ENCODE measurements around the gene CXorf49. TPM values are rescaled to one million over a fixed set of nuclear protein-coding genes. Genes with fewer than 3 reads are reported as not detected.
"Not testable (repeated sequence)": the region's sequence is repeated elsewhere in the genome, so short reads cannot be mapped to it uniquely, and the experiment has no call there.

The CXorf49 gene
- polyA plus RNA-seq, 1 experiment: not detected

- H3K9me3 ChIP-seq (ENCODE audit: control insufficient read depth, insufficient read depth, low read length); POLR2A ChIA-PET; H3K27me3 ChIP-seq (ENCODE audit: control insufficient read depth, insufficient read depth, low read length); H3K27ac ChIP-seq (ENCODE audit: low read depth, low read length); CTCF ChIA-PET; DNase-seq (ENCODE audit: low read depth, low spot score); H3K4me3 ChIP-seq (ENCODE audit: low read depth, low read length): not testable (repeated sequence)
Measured at GRCh38 chrX:71699023-71699344, 19.1 kb downstream of the CXorf49 start.

- H3K4me3 ChIP-seq (ENCODE audit: low read depth, low read length); POLR2A ChIA-PET; H3K27me3 ChIP-seq (ENCODE audit: control insufficient read depth, insufficient read depth, low read length); H3K27ac ChIP-seq (ENCODE audit: low read depth, low read length); CTCF ChIA-PET; H3K9me3 ChIP-seq (ENCODE audit: control insufficient read depth, insufficient read depth, low read length); DNase-seq (ENCODE audit: low read depth, low spot score): not testable (repeated sequence)
Measured at GRCh38 chrX:71698299-71699022, 19.6 kb downstream of the CXorf49 start.

- H3K27ac ChIP-seq (ENCODE audit: low read depth, low read length); H3K27me3 ChIP-seq (ENCODE audit: control insufficient read depth, insufficient read depth, low read length); DNase-seq (ENCODE audit: low read depth, low spot score); CTCF ChIA-PET; H3K9me3 ChIP-seq (ENCODE audit: control insufficient read depth, insufficient read depth, low read length); POLR2A ChIA-PET; H3K4me3 ChIP-seq (ENCODE audit: low read depth, low read length): not testable (repeated sequence)
Measured at GRCh38 chrX:71697466-71698298, 20.4 kb downstream of the CXorf49 start.

- POLR2A ChIA-PET; DNase-seq (ENCODE audit: low read depth, low spot score); H3K4me3 ChIP-seq (ENCODE audit: low read depth, low read length); H3K27ac ChIP-seq (ENCODE audit: low read depth, low read length); CTCF ChIA-PET; H3K9me3 ChIP-seq (ENCODE audit: control insufficient read depth, insufficient read depth, low read length); H3K27me3 ChIP-seq (ENCODE audit: control insufficient read depth, insufficient read depth, low read length): not testable (repeated sequence)
Measured at GRCh38 chrX:71696641-71697465, 21.2 kb downstream of the CXorf49 start.

- Histone ChIP-seq H3K4me3 (ENCODE audit: low read depth, low read length) (no peak overlapping the region), H3K27me3 (ENCODE audit: control insufficient read depth, insufficient read depth, low read length) (no peaks in the 10 kb centered on the region), H3K27ac (ENCODE audit: low read depth, low read length) (no peak overlapping the region), H3K9me3 (ENCODE audit: control insufficient read depth, insufficient read depth, low read length) (peaks cover 8% of the 10 kb centered on the region; the same call in 1 of the 2 replicates)
- DNase-seq (ENCODE audit: low read depth, low spot score): no peak
- POLR2A ChIA-PET: no interaction called here
- no peak for TF ChIP-seq CTCF (IDR thresholded peaks at IDR 0.05; ENCODE audit: low read depth, low read length)
- CTCF ChIA-PET: no interaction called here
Measured at GRCh38 chrX:71679575-71680207, 38.4 kb downstream of the CXorf49 start.

GRCh38 chrX:71677195-71677594, 40.9 kb downstream of the CXorf49 start:
- H3K27me3 ChIP-seq (ENCODE audit: control insufficient read depth, insufficient read depth, low read length); POLR2A ChIA-PET; H3K9me3 ChIP-seq (ENCODE audit: control insufficient read depth, insufficient read depth, low read length); H3K27ac ChIP-seq (ENCODE audit: low read depth, low read length); DNase-seq (ENCODE audit: low read depth, low spot score); H3K4me3 ChIP-seq (ENCODE audit: low read depth, low read length); CTCF ChIA-PET: not testable (repeated sequence)

- DNase-seq (ENCODE audit: low read depth, low spot score); CTCF ChIA-PET; H3K4me3 ChIP-seq (ENCODE audit: low read depth, low read length); POLR2A ChIA-PET; H3K27ac ChIP-seq (ENCODE audit: low read depth, low read length); H3K9me3 ChIP-seq (ENCODE audit: control insufficient read depth, insufficient read depth, low read length); H3K27me3 ChIP-seq (ENCODE audit: control insufficient read depth, insufficient read depth, low read length): not testable (repeated sequence)
Measured at GRCh38 chrX:71676068-71676795, 41.9 kb downstream of the CXorf49 start.

- H3K27ac ChIP-seq (ENCODE audit: low read depth, low read length); H3K4me3 ChIP-seq (ENCODE audit: low read depth, low read length); H3K27me3 ChIP-seq (ENCODE audit: control insufficient read depth, insufficient read depth, low read length); H3K9me3 ChIP-seq (ENCODE audit: control insufficient read depth, insufficient read depth, low read length); CTCF ChIA-PET; POLR2A ChIA-PET; DNase-seq (ENCODE audit: low read depth, low spot score): not testable (repeated sequence)
Measured at GRCh38 chrX:71675636-71676035, 42.4 kb downstream of the CXorf49 start.
